Neural crest cell (in vitro differentiated cells): Measurements from ENCODE around the gene RBSN. TPM values are rescaled to one million over a fixed set of nuclear protein-coding genes. Genes with fewer than 3 reads are reported as not detected.

Source experiments
- DNase-seq: peaks from one replicate; pipeline ENCODE4 v3.0.0; 2021; ENCODE audit warnings: low read depth, mixed read lengths, low spot score
- H3K27ac Mint-ChIP-seq: one replicate; pipeline ENCODE4 v1.8.0; 2021; ENCODE audit warnings: mild to moderate bottlenecking, mixed read lengths; ENCODE audit not compliant: unreplicated experiment
- H3K27me3 Mint-ChIP-seq: 2 replicates; pipeline ENCODE4 v1.8.0; 2021; ENCODE audit warnings: low read depth, mild to moderate bottlenecking, mixed read lengths
- H3K36me3 Mint-ChIP-seq: 2 replicates; pipeline ENCODE4 v1.8.0; 2021; ENCODE audit warnings: low read depth, mild to moderate bottlenecking, mixed read lengths
- H3K4me1 Mint-ChIP-seq: 2 replicates; pipeline ENCODE4 v1.8.0; 2021; ENCODE audit warnings: mixed read lengths
- H3K4me3 Mint-ChIP-seq: one replicate; pipeline ENCODE4 v1.8.0; 2021; ENCODE audit warnings: mild to moderate bottlenecking, mixed read lengths
- H3K9me3 Mint-ChIP-seq: 2 replicates; pipeline ENCODE4 v1.8.0; 2021; ENCODE audit warnings: mixed read lengths
- CTCF ChIP-seq: fragments of 200-600 bp; sonication (generic); conservative IDR thresholded peaks from 2 replicates; pipeline ENCODE4 v1.5.0; 2021; ENCODE audit warnings: antibody characterized with exemption, mild to moderate bottlenecking
- total RNA-seq: library from RNA; stranded (reverse); gene quantifications from 2 replicates; pipeline ENCODE4 v1.2.1, GENCODE V29; 2021

RBSN gene
- total RNA-seq, 1 donor from 2014 or later, result 29.7 TPM

GRCh38 chr3:15086699-15087098, 12.2 kb downstream of the RBSN start:
- no peak for TF ChIP-seq CTCF
- Mint-ChIP-seq H3K27me3 (no peaks in the 10 kb centered on the region), H3K4me3 (no peak overlapping the region)

GRCh38 chr3:15086263-15086662, 12.7 kb downstream of the RBSN start:
- no peak for DNase-seq
- Mint-ChIP-seq H3K4me1 (no peaks in the 10 kb centered on the region), H3K9me3 (no peaks in the 10 kb centered on the region), H3K36me3 (peaks cover 11% of the 10 kb centered on the region), H3K27ac (no peak overlapping the region), H3K27me3 (no peaks in the 10 kb centered on the region), H3K4me3 (no peak overlapping the region)
- no peak for TF ChIP-seq CTCF

More at GRCh38 chr3:15086699-15087098, 12.2 kb downstream of the RBSN start:
- no peak for DNase-seq
- H3K9me3 Mint-ChIP-seq, result no peaks in the 10 kb centered on the region
- H3K27ac Mint-ChIP-seq, result no peak overlapping the region
- peaks cover 9% of the 10 kb centered on the region for H3K36me3 Mint-ChIP-seq
- no peaks in the 10 kb centered on the region for H3K4me1 Mint-ChIP-seq

GRCh38 chr3:15083252-15083651, 15.7 kb downstream of the RBSN start:
- TF ChIP-seq CTCF, result no peak
- Mint-ChIP-seq H3K27me3 (no peaks in the 10 kb centered on the region), H3K36me3 (peaks cover 12% of the 10 kb centered on the region), H3K9me3 (no peaks in the 10 kb centered on the region), H3K27ac (no peak overlapping the region), H3K4me1 (no peaks in the 10 kb centered on the region), H3K4me3 (no peak overlapping the region)
- DNase-seq, result no peak

GRCh38 chr3:15081960-15082664, 16.8 kb downstream of the RBSN start:
- H3K4me3 Mint-ChIP-seq, result no peak overlapping the region
- TF ChIP-seq CTCF, result no peak
- H3K9me3 Mint-ChIP-seq, result no peaks in the 10 kb centered on the region
- no peak overlapping the region for H3K27ac Mint-ChIP-seq
- H3K4me1 Mint-ChIP-seq, result no peaks in the 10 kb centered on the region
- no peak for DNase-seq
- no peaks in the 10 kb centered on the region for H3K27me3 Mint-ChIP-seq
- H3K36me3 Mint-ChIP-seq, result peaks cover 12% of the 10 kb centered on the region

- no peak for DNase-seq
- H3K9me3 Mint-ChIP-seq, result no peaks in the 10 kb centered on the region
- no peak overlapping the region for H3K27ac Mint-ChIP-seq
- no peak overlapping the region for H3K4me3 Mint-ChIP-seq
- no peaks in the 10 kb centered on the region for H3K4me1 Mint-ChIP-seq
- H3K36me3 Mint-ChIP-seq, result peaks cover 14% of the 10 kb centered on the region
- TF ChIP-seq CTCF, result no peak
- H3K27me3 Mint-ChIP-seq, result no peaks in the 10 kb centered on the region
These were observed 19.9 kb downstream of the RBSN start for GRCh38 chr3:15079091-15079490.
